Measurements from ENCODE around the gene CD247.

CD247 gene

GRCh38 chr1:167439301-167439988 is 78.9 kb downstream of the CD247 start:
- Mint-ChIP-seq H3K4me1 (no peaks in the 10 kb centered on the region), H3K9me3 (peaks cover 4% of the 10 kb centered on the region), H3K36me3 (ENCODE audit: low read depth) (no peaks in the 10 kb centered on the region), H3K4me3 (peak overlapping the region; percentile 51 to 78 (median 72)), H3K27ac (no peak overlapping the region), H3K27me3 (ENCODE audit: low read depth) (peaks cover 50% of the 10 kb centered on the region)
- peak in 1 of 3 experiments; percentile 16 for TF ChIP-seq CTCF (IDR thresholded peaks at IDR 0.05; ENCODE audit: unreplicated experiment in 3 of 3)

GRCh38 chr1:167438171-167439138 is 79.9 kb downstream of the CD247 start:
- Mint-ChIP-seq H3K9me3 (peaks cover 4% of the 10 kb centered on the region), H3K4me1 (no peaks in the 10 kb centered on the region), H3K36me3 (ENCODE audit: low read depth) (no peaks in the 10 kb centered on the region), H3K4me3 (peak overlapping the region; percentile 51 to 78 (median 72)), H3K27ac (no peak overlapping the region), H3K27me3 (ENCODE audit: low read depth) (peaks cover 55% of the 10 kb centered on the region)
- no peak for TF ChIP-seq CTCF (IDR thresholded peaks at IDR 0.05; ENCODE audit: unreplicated experiment in 3 of 3)

GRCh38 chr1:167435484-167435883 is 82.8 kb downstream of the CD247 start:
- no peak overlapping the region for H3K27ac Mint-ChIP-seq
- TF ChIP-seq CTCF (IDR thresholded peaks at IDR 0.05; ENCODE audit: unreplicated experiment in 3 of 3) = no peak
- H3K4me1 Mint-ChIP-seq = peaks cover 7% of the 10 kb centered on the region
- H3K4me3 Mint-ChIP-seq = no peak overlapping the region
- peaks cover 42% of the 10 kb centered on the region for H3K27me3 Mint-ChIP-seq (ENCODE audit: low read depth)
- no peaks in the 10 kb centered on the region for H3K36me3 Mint-ChIP-seq (ENCODE audit: low read depth)
- peaks cover 4% of the 10 kb centered on the region for H3K9me3 Mint-ChIP-seq

- Mint-ChIP-seq H3K36me3 (ENCODE audit: low read depth) (no peaks in the 10 kb centered on the region), H3K9me3 (peaks cover 4% of the 10 kb centered on the region), H3K4me3 (no peak overlapping the region), H3K4me1 (peaks cover 7% of the 10 kb centered on the region), H3K27me3 (ENCODE audit: low read depth) (peaks cover 32% of the 10 kb centered on the region), H3K27ac (no peak overlapping the region)
- no peak for TF ChIP-seq CTCF (IDR thresholded peaks at IDR 0.05; ENCODE audit: unreplicated experiment in 3 of 3)
Measured at GRCh38 chr1:167434306-167434705, 84.0 kb downstream of the CD247 start.

- Mint-ChIP-seq H3K27me3 (ENCODE audit: low read depth) (peaks cover 27% of the 10 kb centered on the region), H3K36me3 (ENCODE audit: low read depth) (no peaks in the 10 kb centered on the region), H3K4me3 (no peak overlapping the region), H3K4me1 (peaks cover 7% of the 10 kb centered on the region), H3K9me3 (peaks cover 4% of the 10 kb centered on the region), H3K27ac (no peak overlapping the region)
- TF ChIP-seq CTCF (IDR thresholded peaks at IDR 0.05; ENCODE audit: unreplicated experiment in 3 of 3) = no peak
Measured at GRCh38 chr1:167433884-167434283, 84.4 kb downstream of the CD247 start.
